K562 (cell line): ENCODE data around the gene COL28A1. TPM values are rescaled to one million over a fixed set of nuclear protein-coding genes. Genes with fewer than 3 reads are reported as not detected.

Source experiments
- ATF2 ChIP-seq: sonication (generic); formaldehyde crosslinking; IDR thresholded peaks from 2 replicates; pipeline ENCODE4 v1.8.1; 2022; ENCODE audit warnings: missing genetic modification reagents
- CC2D1A ChIP-seq: fragments of 450-650 bp; IDR thresholded peaks from 2 replicates; pipeline ENCODE4 v1.6.1; 2017; ENCODE audit warnings: mild to moderate bottlenecking
- DNMT1 ChIP-seq: fragments of 450-650 bp; IDR thresholded peaks from 2 replicates; pipeline ENCODE4 v1.6.1; 2016; ENCODE audit warnings: antibody characterized with exemption, mild to moderate bottlenecking
- E4F1 ChIP-seq: fragments of 250-450 bp; sonication (Bioruptor Pico); IDR thresholded peaks from 2 replicates; pipeline ENCODE4 v1.5.0; 2021; ENCODE audit warnings: mild to moderate bottlenecking, borderline replicate concordance
- FOXA1 ChIP-seq: fragments of 450-650 bp; IDR thresholded peaks from 2 replicates; pipeline ENCODE4 v1.6.1; 2016; ENCODE audit warnings: mild to moderate bottlenecking, borderline replicate concordance
- HMGXB4 ChIP-seq: sonication (generic); formaldehyde crosslinking; IDR thresholded peaks from 2 replicates; pipeline ENCODE4 v1.8.1; 2023; ENCODE audit warnings: mild to moderate bottlenecking, missing genetic modification reagents
- KHSRP ChIP-seq: fragments of 450-650 bp; IDR thresholded peaks from 2 replicates; pipeline ENCODE4 v1.6.1; 2017
- MTA1 ChIP-seq: fragments of 450-650 bp; IDR thresholded peaks from 2 replicates; pipeline ENCODE4 v1.6.1; 2017; ENCODE audit warnings: borderline replicate concordance
- MTA2 ChIP-seq: fragments of 450-650 bp; IDR thresholded peaks from 2 replicates; pipeline ENCODE4 v1.6.1; 2016; ENCODE audit warnings: low read depth
- NELFE ChIP-seq: IDR thresholded peaks from 2 replicates; pipeline ENCODE4 v1.6.1; 2011; ENCODE audit warnings: mild to moderate bottlenecking; ENCODE audit not compliant: insufficient read depth, insufficient read length
- PREB ChIP-seq: sonication (generic); formaldehyde crosslinking; IDR thresholded peaks from 2 replicates; pipeline ENCODE4 v1.8.1; 2023; ENCODE audit warnings: mild to moderate bottlenecking, missing genetic modification reagents
- RFX1 ChIP-seq: fragments of 450-650 bp; IDR thresholded peaks from 2 replicates; pipeline ENCODE4 v1.6.1; 2016; ENCODE audit warnings: mild to moderate bottlenecking, moderate library complexity
- SIRT6 ChIP-seq: IDR thresholded peaks from one replicate; pipeline ENCODE4 v1.6.1; 2012; ENCODE audit warnings: low read depth, mild to moderate bottlenecking, control low read depth, inconsistent platforms, low read length, moderate library complexity
- TOE1 ChIP-seq, 2 experiments: fragments of 450-650 bp in 1 of 2; sonication (generic) in 1 of 2; formaldehyde crosslinking in 1 of 2; IDR thresholded peaks; 2 replicates each; pipeline versions ENCODE4 v1.7.1 to v1.8.0; 2016 to 2022; ENCODE audit warnings: borderline replicate concordance in 2 of 2, mild to moderate bottlenecking in 2 of 2, antibody characterized with exemption in 1 of 2, inconsistent platforms in 1 of 2, low read depth in 1 of 2, missing genetic modification reagents in 1 of 2, moderate library complexity in 1 of 2
- ZBTB12 ChIP-seq: fragments of 250-450 bp; sonication (Bioruptor Pico); IDR thresholded peaks from 2 replicates; pipeline ENCODE4 v1.4.0; 2020
- ZFPM2 ChIP-seq: fragments of 250-450 bp; sonication (Bioruptor Pico); IDR thresholded peaks from 2 replicates; pipeline ENCODE4 v1.5.1; 2022; ENCODE audit warnings: mild to moderate bottlenecking
- ZNF121 ChIP-seq: sonication (generic); formaldehyde crosslinking; conservative IDR thresholded peaks from 2 replicates; pipeline ENCODE4 v1.8.0; 2022; ENCODE audit warnings: missing genetic modification reagents
- ZNF431 ChIP-seq: sonication (generic); formaldehyde crosslinking; IDR thresholded peaks from 2 replicates; pipeline ENCODE4 v1.8.0; 2022; ENCODE audit warnings: mild to moderate bottlenecking, missing genetic modification reagents
- ZNF696 ChIP-seq: fragments of 250-450 bp; sonication (Bioruptor Pico); conservative IDR thresholded peaks from 2 replicates; pipeline ENCODE4 v1.4.0; 2020; ENCODE audit warnings: mild to moderate bottlenecking, moderate library complexity
- ZNF764 ChIP-seq: fragments of 250-450 bp; sonication (Bioruptor Pico); IDR thresholded peaks from 2 replicates; pipeline ENCODE4 v1.4.0; 2020; ENCODE audit warnings: low read depth, mild to moderate bottlenecking, moderate library complexity
- polyA plus RNA-seq, 8 experiments: library from polyadenylated mRNA; depleted of rRNA in 4 of 8; stranded (reverse) in 5 of 8; unstranded in 3 of 8; fragments of >200 nt; fragmentation: Nextera tagmentation in 2 of 8; fragmentation: Illumina TruSeq in 1 of 8; extraction: Ambion mirVana in 2 of 8; extraction: Trizol in 1 of 8; gene quantifications; 2 replicates each; pipeline versions ENCODE4 v1.2.1 to v1.2.3, GENCODE V29; 2011 to 2014; ENCODE audit warnings: inconsistent platforms in 1 of 8, missing spikeins in 1 of 8
- total RNA-seq, 7 experiments: library from RNA; depleted of rRNA in 6 of 7; stranded (reverse); fragments of >200 nt in 6 of 7; fragmentation: Illumina TruSeq in 2 of 7; extraction: Trizol in 2 of 7; gene quantifications; 2 replicates each; pipeline versions ENCODE4 v1.2.1 to v1.2.3, GENCODE V29; 2011 to 2021; ENCODE audit warnings: low replicate concordance in 1 of 7

The COL28A1 gene
- total and polyA plus RNA-seq, 9 of the 15 experiments (the other 6 are each of a cell fraction or from before 2014, with no cell fraction given): 0.03 to 0.13 (median 0.05) TPM; not detected in 3

GRCh38 chr7:7566651-7567611 lies 31.3 kb upstream of the COL28A1 start, which contains the start of gene MIOS (continued):
- TF ChIP-seq ATF2 (CRISPR knock-in tag): no peak; the same call in 1 of the 2 replicates
- no peak for TF ChIP-seq CC2D1A
- no peak for TF ChIP-seq ZNF121
- no peak for TF ChIP-seq SIRT6
- TF ChIP-seq TOE1 (IDR thresholded peaks at IDR 0.05; ENCODE audit: borderline replicate concordance): no peak
- no peak for TF ChIP-seq TOE1 (CRISPR knock-in tag; IDR thresholded peaks at IDR 0.05; ENCODE audit: borderline replicate concordance, low read depth)
- no peak for TF ChIP-seq ZNF696 (CRISPR knock-in tag)
- no peak for TF ChIP-seq NELFE
- 0 out of 2 replicates have a peak, but pooled peaks have one; percentile 76 for TF ChIP-seq PREB (CRISPR knock-in tag)
- peak; percentile 71; the same call in 1 of the 2 replicates for TF ChIP-seq HMGXB4 (CRISPR knock-in tag)
- TF ChIP-seq ZFPM2 (CRISPR knock-in tag): no peak
- no peak for TF ChIP-seq ZBTB12
- no peak for TF ChIP-seq ZNF764 (CRISPR knock-in tag)
- TF ChIP-seq DNMT1: no peak
- 0 out of 2 replicates have a peak, but pooled peaks have one; percentile 39 for TF ChIP-seq ZNF431 (CRISPR knock-in tag)
- no peak for TF ChIP-seq MTA2
- no peak for TF ChIP-seq FOXA1
- no peak for TF ChIP-seq RFX1
- no peak for TF ChIP-seq E4F1 (CRISPR knock-in tag)
- TF ChIP-seq KHSRP: no peak
- no peak for TF ChIP-seq MTA1
